GM21825 (cell line): ENCODE data around the gene TENT4A.

ENCODE experiments used
- ATAC-seq: cut with Tn5 transposase; IDR thresholded peaks from one replicate; pipeline ENCODE4 v1.9.1; 2021; ENCODE audit warnings: mild to moderate bottlenecking, moderate library complexity; ENCODE audit not compliant: unreplicated experiment

TENT4A gene

GRCh38 chr5:6717247-6717646, 4.0 kb downstream of the TENT4A start:
- ATAC-seq, result no peak

GRCh38 chr5:6717687-6718086, 4.5 kb downstream of the TENT4A start:
- ATAC-seq, result no peak

GRCh38 chr5:6718161-6718681, 5.0 kb downstream of the TENT4A start:
- no peak for ATAC-seq

- ATAC-seq, result no peak
These were observed 5.5 kb downstream of the TENT4A start for GRCh38 chr5:6718718-6719117.

GRCh38 chr5:6719417-6719816, 6.2 kb downstream of the TENT4A start:
- ATAC-seq, result no peak

- ATAC-seq, result no peak
These were observed 6.8 kb downstream of the TENT4A start for GRCh38 chr5:6719896-6720560.

- ATAC-seq, result no peak
These were observed 7.3 kb downstream of the TENT4A start for GRCh38 chr5:6720561-6720921.

GRCh38 chr5:6721442-6721841, 8.2 kb downstream of the TENT4A start:
- no peak for ATAC-seq

- ATAC-seq, result no peak
These were observed 8.8 kb downstream of the TENT4A start for GRCh38 chr5:6722015-6722414.

- no peak for ATAC-seq
These were observed 10.0 kb downstream of the TENT4A start for GRCh38 chr5:6723122-6723815.

GRCh38 chr5:6723816-6724300, 10.6 kb downstream of the TENT4A start:
- ATAC-seq, result no peak

GRCh38 chr5:6724321-6724929, 11.2 kb downstream of the TENT4A start:
- no peak for ATAC-seq

GRCh38 chr5:6725421-6725820, 12.2 kb downstream of the TENT4A start:
- ATAC-seq, result no peak

- ATAC-seq, result no peak
These were observed 12.8 kb downstream of the TENT4A start for GRCh38 chr5:6726006-6726405.

- no peak for ATAC-seq
These were observed 14.0 kb downstream of the TENT4A start for GRCh38 chr5:6727231-6727630.

- ATAC-seq, result peak; percentile 68
These were observed 15.0 kb downstream of the TENT4A start for GRCh38 chr5:6728011-6728794.

GRCh38 chr5:6728795-6729183, 15.6 kb downstream of the TENT4A start:
- no peak for ATAC-seq

- ATAC-seq, result peak; percentile 27
These were observed 16.4 kb downstream of the TENT4A start for GRCh38 chr5:6729386-6730310.

- no peak for ATAC-seq
These were observed 17.2 kb downstream of the TENT4A start for GRCh38 chr5:6730407-6730806.

GRCh38 chr5:6730807-6731206, 17.6 kb downstream of the TENT4A start:
- ATAC-seq, result no peak
